ENCODE data around the gene INTU. TPM values are rescaled to one million over a fixed set of nuclear protein-coding genes. Genes with fewer than 3 reads are reported as not detected.

INTU gene
- total and polyA plus RNA-seq, 3 experiments from 2014 or later = 0.13 to 0.38 TPM; not detected in 1

DNA sequence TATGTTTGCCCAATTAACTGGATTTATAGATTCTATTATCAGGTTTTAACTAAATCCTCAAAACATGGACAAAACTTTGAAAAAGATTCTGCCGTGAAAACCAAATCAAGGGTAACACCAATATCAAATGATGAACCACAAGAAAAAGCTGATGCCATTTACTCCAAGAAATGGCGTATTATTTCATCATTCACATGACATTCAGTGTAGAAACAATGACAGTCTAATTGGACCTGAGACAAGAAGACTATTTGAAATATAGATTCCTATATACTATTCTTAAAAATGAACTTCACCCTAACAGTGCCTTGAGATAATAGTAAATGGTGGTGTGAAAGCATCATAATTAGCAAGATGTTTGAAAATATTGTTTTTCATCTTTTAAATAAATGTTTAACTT lies 102.2 kb downstream of the INTU start:
- no peaks in the 10 kb centered on the region for H3K36me3 Mint-ChIP-seq
- CTCF ChIA-PET = no interaction called here

GRCh38 chr4:127737295-127737694 lies 104.5 kb downstream of the INTU start:
- Mint-ChIP-seq H3K4me1 (peaks cover 0 to 1% (median 0%) of the 10 kb centered on the region in 3 donors), H3K4me3 (no peak overlapping the region), H3K27ac (no peak overlapping the region), H3K36me3 (no peaks in the 10 kb centered on the region), H3K9me3 (peaks cover 0 to 4% (median 2%) of the 10 kb centered on the region in 5 donors), H3K27me3 (peaks cover 0 to 6% of the 10 kb centered on the region in 2 donors)
- no peaks in the 10 kb centered on the region for H3K27me3 ChIP-seq (ENCODE audit: insufficient read depth, low read length, poor library complexity, severe bottlenecking)
- no peaks in the 10 kb centered on the region for H3K36me3 ChIP-seq (ENCODE audit: insufficient read depth, low read length)
- CTCF ChIA-PET = no interaction called here
- H3K4me3 ChIP-seq (ENCODE audit: low read length) = no peak overlapping the region
- no peak for DNase-seq
- no peaks in the 10 kb centered on the region for H3K9me3 ChIP-seq (ENCODE audit: low read length)
- POLR2A ChIA-PET = no interaction called here
- no peak overlapping the region for H3K27ac ChIP-seq (ENCODE audit: low read depth, low read length)
- no peaks in the 10 kb centered on the region for H3K4me1 ChIP-seq (ENCODE audit: insufficient read depth, low read length)

More for the DNA sequence above, 102.2 kb downstream of the INTU start:
- Histone ChIP-seq H3K27me3 (ENCODE audit: insufficient read depth, low read length, poor library complexity, severe bottlenecking) (no peaks in the 10 kb centered on the region), H3K4me1 (ENCODE audit: insufficient read depth, low read length) (no peaks in the 10 kb centered on the region), H3K9me3 (ENCODE audit: low read length) (no peaks in the 10 kb centered on the region), H3K4me3 (ENCODE audit: low read length) (no peak overlapping the region), H3K27ac (ENCODE audit: low read depth, low read length) (no peak overlapping the region), H3K36me3 (ENCODE audit: insufficient read depth, low read length) (no peaks in the 10 kb centered on the region)
- Mint-ChIP-seq H3K4me3 (no peak overlapping the region), H3K9me3 (no peaks in the 10 kb centered on the region), H3K27me3 (no peaks in the 10 kb centered on the region), H3K27ac (no peak overlapping the region), H3K4me1 (peaks cover 0 to 1% (median 0%) of the 10 kb centered on the region in 3 donors)
- no peak for DNase-seq
- POLR2A ChIA-PET = no interaction called here

DNA sequence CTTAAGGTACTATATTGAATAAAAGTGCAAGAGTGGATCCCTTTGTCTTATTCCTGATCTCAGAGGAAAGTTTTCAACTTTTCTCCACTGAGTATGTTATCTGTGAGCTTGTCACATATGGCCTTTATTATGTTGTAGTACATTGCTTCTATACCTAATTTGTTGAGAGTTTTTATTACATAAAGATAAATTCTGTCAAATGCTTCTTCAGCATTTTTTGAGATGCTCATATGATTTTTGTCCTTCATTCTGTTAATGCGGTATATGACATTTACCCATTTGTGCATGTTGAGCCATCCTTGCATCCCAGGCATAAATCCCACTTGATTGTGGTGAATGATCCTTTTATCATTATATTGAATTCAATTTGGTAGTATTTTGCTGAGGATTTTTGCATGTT lies 108.5 kb downstream of the INTU start:
- Mint-ChIP-seq H3K27me3 (peaks cover 0 to 17% of the 10 kb centered on the region in 2 donors), H3K27ac (no peak overlapping the region), H3K36me3 (no peaks in the 10 kb centered on the region), H3K4me1 (no peaks in the 10 kb centered on the region), H3K9me3 (peaks cover 0 to 4% (median 3%) of the 10 kb centered on the region in 5 donors), H3K4me3 (no peak overlapping the region)
- no peaks in the 10 kb centered on the region for H3K36me3 ChIP-seq (ENCODE audit: insufficient read depth, low read length)
- H3K4me3 ChIP-seq (ENCODE audit: low read length) = no peak overlapping the region
- H3K27me3 ChIP-seq (ENCODE audit: insufficient read depth, low read length, poor library complexity, severe bottlenecking) = no peaks in the 10 kb centered on the region
- no peak for DNase-seq
- POLR2A ChIA-PET = no interaction called here
- CTCF ChIA-PET = no interaction called here
- no peak overlapping the region for H3K27ac ChIP-seq (ENCODE audit: low read depth, low read length)
- H3K9me3 ChIP-seq (ENCODE audit: low read length) = no peaks in the 10 kb centered on the region
- no peaks in the 10 kb centered on the region for H3K4me1 ChIP-seq (ENCODE audit: insufficient read depth, low read length)

- no peaks in the 10 kb centered on the region for H3K4me1 Mint-ChIP-seq
- H3K36me3 Mint-ChIP-seq = no peaks in the 10 kb centered on the region
- H3K9me3 Mint-ChIP-seq = peaks cover 5 to 16% (median 14%) of the 10 kb centered on the region in 5 donors
- DNase-seq = no peak
- Histone ChIP-seq H3K9me3 (ENCODE audit: low read length) (no peaks in the 10 kb centered on the region), H3K27ac (ENCODE audit: low read depth, low read length) (no peak overlapping the region), H3K27me3 (ENCODE audit: insufficient read depth, low read length, poor library complexity, severe bottlenecking) (no peaks in the 10 kb centered on the region), H3K4me1 (ENCODE audit: insufficient read depth, low read length) (no peaks in the 10 kb centered on the region), H3K36me3 (ENCODE audit: insufficient read depth, low read length) (no peaks in the 10 kb centered on the region), H3K4me3 (ENCODE audit: low read length) (no peak overlapping the region)
- peaks cover 10 to 23% of the 10 kb centered on the region in 2 donors for H3K27me3 Mint-ChIP-seq
- H3K4me3 Mint-ChIP-seq = no peak overlapping the region
- no peak overlapping the region for H3K27ac Mint-ChIP-seq
- ChIA-PET CTCF (no interaction called here), POLR2A (no interaction called here)
Observed at GRCh38 chr4:127747883-127748282, 115.1 kb downstream of the INTU start.

GRCh38 chr4:127748957-127749356 lies 116.2 kb downstream of the INTU start:
- POLR2A ChIA-PET = no interaction called here
- Mint-ChIP-seq H3K4me3 (no peak overlapping the region), H3K9me3 (peaks cover 5 to 16% (median 14%) of the 10 kb centered on the region in 5 donors), H3K27me3 (peaks cover 10 to 23% of the 10 kb centered on the region in 2 donors), H3K36me3 (no peaks in the 10 kb centered on the region), H3K4me1 (no peaks in the 10 kb centered on the region), H3K27ac (no peak overlapping the region)
- no peaks in the 10 kb centered on the region for H3K4me1 ChIP-seq (ENCODE audit: insufficient read depth, low read length)
- no peaks in the 10 kb centered on the region for H3K27me3 ChIP-seq (ENCODE audit: insufficient read depth, low read length, poor library complexity, severe bottlenecking)
- DNase-seq = no peak
- CTCF ChIA-PET = no interaction called here
- no peak overlapping the region for H3K27ac ChIP-seq (ENCODE audit: low read depth, low read length)
- H3K36me3 ChIP-seq (ENCODE audit: insufficient read depth, low read length) = no peaks in the 10 kb centered on the region
- H3K9me3 ChIP-seq (ENCODE audit: low read length) = no peaks in the 10 kb centered on the region
- no peak overlapping the region for H3K4me3 ChIP-seq (ENCODE audit: low read length)

- no peaks in the 10 kb centered on the region for H3K9me3 ChIP-seq (ENCODE audit: low read length)
- no peak overlapping the region for H3K27ac ChIP-seq (ENCODE audit: low read depth, low read length)
- Mint-ChIP-seq H3K9me3 (peaks cover 0 to 2% (median 0%) of the 10 kb centered on the region in 5 donors), H3K27ac (no peak overlapping the region), H3K4me3 (no peak overlapping the region), H3K27me3 (peaks cover 0 to 3% of the 10 kb centered on the region in 2 donors), H3K4me1 (no peaks in the 10 kb centered on the region), H3K36me3 (no peaks in the 10 kb centered on the region)
- H3K4me3 ChIP-seq (ENCODE audit: low read length) = no peak overlapping the region
- no peaks in the 10 kb centered on the region for H3K4me1 ChIP-seq (ENCODE audit: insufficient read depth, low read length)
- H3K27me3 ChIP-seq (ENCODE audit: insufficient read depth, low read length, poor library complexity, severe bottlenecking) = no peaks in the 10 kb centered on the region
- no peaks in the 10 kb centered on the region for H3K36me3 ChIP-seq (ENCODE audit: insufficient read depth, low read length)
- ChIA-PET CTCF (no interaction called here), POLR2A (no interaction called here)
- no peak for DNase-seq
Observed at GRCh38 chr4:127756906-127757305, 124.1 kb downstream of the INTU start.

- Histone ChIP-seq H3K4me3 (ENCODE audit: low read length) (no peak overlapping the region), H3K4me1 (ENCODE audit: insufficient read depth, low read length) (no peaks in the 10 kb centered on the region), H3K27me3 (ENCODE audit: insufficient read depth, low read length, poor library complexity, severe bottlenecking) (no peaks in the 10 kb centered on the region), H3K9me3 (ENCODE audit: low read length) (no peaks in the 10 kb centered on the region), H3K27ac (ENCODE audit: low read depth, low read length) (no peak overlapping the region), H3K36me3 (ENCODE audit: insufficient read depth, low read length) (no peaks in the 10 kb centered on the region)
- peaks cover 3 to 5% of the 10 kb centered on the region in 2 donors for H3K27me3 Mint-ChIP-seq
- H3K4me1 Mint-ChIP-seq = no peaks in the 10 kb centered on the region
- POLR2A ChIA-PET = no interaction called here
- no peak for DNase-seq
- CTCF ChIA-PET = no interaction called here
- H3K9me3 Mint-ChIP-seq = peaks cover 0 to 2% (median 0%) of the 10 kb centered on the region in 5 donors
- H3K4me3 Mint-ChIP-seq = no peak overlapping the region
- no peaks in the 10 kb centered on the region for H3K36me3 Mint-ChIP-seq
- peak overlapping the region in 1 of 8 donors; percentile 11 for H3K27ac Mint-ChIP-seq
Observed at GRCh38 chr4:127759228-127759820, 126.6 kb downstream of the INTU start.

GRCh38 chr4:127759893-127760292 lies 127.1 kb downstream of the INTU start:
- POLR2A ChIA-PET = no interaction called here

More at GRCh38 chr4:127759893-127760292, 127.1 kb downstream of the INTU start:
- Mint-ChIP-seq H3K4me3 (no peak overlapping the region), H3K9me3 (peaks cover 0 to 2% (median 0%) of the 10 kb centered on the region in 5 donors), H3K4me1 (no peaks in the 10 kb centered on the region), H3K36me3 (no peaks in the 10 kb centered on the region), H3K27me3 (peaks cover 4 to 8% of the 10 kb centered on the region in 2 donors), H3K27ac (no peak overlapping the region)
- DNase-seq = no peak
- H3K27me3 ChIP-seq (ENCODE audit: insufficient read depth, low read length, poor library complexity, severe bottlenecking) = no peaks in the 10 kb centered on the region
- H3K4me3 ChIP-seq (ENCODE audit: low read length) = no peak overlapping the region
- no peak overlapping the region for H3K27ac ChIP-seq (ENCODE audit: low read depth, low read length)
- H3K36me3 ChIP-seq (ENCODE audit: insufficient read depth, low read length) = no peaks in the 10 kb centered on the region
- CTCF ChIA-PET = no interaction called here
- H3K4me1 ChIP-seq (ENCODE audit: insufficient read depth, low read length) = no peaks in the 10 kb centered on the region
- H3K9me3 ChIP-seq (ENCODE audit: low read length) = no peaks in the 10 kb centered on the region
